Psoas muscle (tissue), 8 donors: Measurements from ENCODE around the gene FTCD. TPM values are rescaled to one million over a fixed set of nuclear protein-coding genes. Genes with fewer than 3 reads are reported as not detected.

ENCODE experiments used
- ATAC-seq, 4 donors: fragments of 200-7000 bp; cut with Tn5 transposase; one replicate each; pipeline ENCODE4 v1.9.1; 2020; ENCODE audit warnings: moderate library complexity in 3 of 4, mild to moderate bottlenecking in 2 of 4
- DNase-seq, 2 donors: peaks; one replicate each; pipeline ENCODE4 v3.0.0-alpha.2; 2020
- H3K27ac ChIP-seq: fragments of 200-600 bp; one replicate; pipeline ENCODE4 v1.8.0; 2022
- H3K27me3 ChIP-seq, 3 donors: fragments of 200-600 bp in 1 of 3; one replicate each; pipeline versions ENCODE4 v1.6.1 to v1.8.0; 2013 to 2022; ENCODE audit warnings: low read length in 2 of 3, mild to moderate bottlenecking in 2 of 3, moderate library complexity in 1 of 3; ENCODE audit not compliant: insufficient read depth in 3 of 3
- H3K36me3 ChIP-seq, 2 donors: fragments of 200-600 bp in 1 of 2; one replicate each; pipeline versions ENCODE4 v1.6.1 to v1.8.0; 2013 to 2022; ENCODE audit warnings: low read depth in 1 of 2, mild to moderate bottlenecking in 1 of 2, moderate library complexity in 1 of 2; ENCODE audit not compliant: insufficient read depth in 1 of 2
- H3K4me1 ChIP-seq: fragments of 200-600 bp; one replicate; pipeline ENCODE4 v1.8.0; 2022
- H3K4me3 ChIP-seq: fragments of 200-600 bp; one replicate; pipeline ENCODE4 v1.8.0; 2022; ENCODE audit warnings: mild to moderate bottlenecking
- H3K9me3 ChIP-seq: fragments of 200-600 bp; one replicate; pipeline ENCODE4 v1.8.0; 2022
- CTCF ChIP-seq: fragments of 200-600 bp; IDR thresholded peaks from one replicate; pipeline ENCODE4 v1.8.0; 2022; ENCODE audit warnings: antibody characterized with exemption
- WGBS, 3 donors: extraction: QIAGEN DNeasy Blood & Tissue Kit; methylation state at CpG; one replicate each; pipeline versions ENCODE4 v1.1.6 to v1.1.7; 2013; 5-methylcytosine and 5-hydroxymethylcytosine counted together
- intact Hi-C, 2 donors: fragments of 100-400 bp; cut with DNase I; formaldehyde crosslinking; loops; one replicate each; pipeline versions ENCODE4 v1.11.0 to v1.14.2; 2022
- polyA plus RNA-seq, 3 donors: library from polyadenylated mRNA; stranded (reverse); fragments of 200-250 nt; gene quantifications; one replicate each; pipeline ENCODE4 v1.2.3, GENCODE V29; 2013
- total RNA-seq, 4 donors: library from RNA; stranded (reverse); fragmentation: NEBNext Ultra II Directional in 2 of 4; extraction: Animal tissue kit (Norgen Biotek cat#: 25700) in 2 of 4; gene quantifications; one replicate each; pipeline versions ENCODE4 v1.2.1 to v1.2.4, GENCODE V29; 2021 to 2023
- donor health status: healthy with polysubstance abuse.
- donor health status: DM: no; HTN: no; CAD: no; lungs with moderate emphysema.
- donor health status: Bipolar disorder and iron deficiency.
- donor health status: healthy.
- donor health status: DM: yes; HTN: yes; CAD: no.
- donor health status: DM: no; HTN: no; CAD: no.
- donor health status: DM: no; HTN: no; CAD: no.
- donor health status: DM: yes; HTN: yes; CAD: no.

Gene FTCD
- total and polyA plus RNA-seq, 7 donors, result 0.03 to 2.0 (median 0.13) TPM; not detected in 3

GRCh38 chr21:46119637-46120271 lies 35.6 kb downstream of the FTCD start:
- WGBS, 3 donors, result 78 to 90% (median 85%) methylated on average over 10 to 14 of the region's 14 CpGs

GRCh38 chr21:46119144-46119636 lies 36.2 kb downstream of the FTCD start:
- TF ChIP-seq CTCF, result no peak
- 92 to 95% (median 94%) methylated on average over 11 to 12 of the region's 12 CpGs for WGBS, 3 donors
- Histone ChIP-seq H3K27me3 (peaks cover 0 to 9% (median 0%) of the 10 kb centered on the region in 3 donors), H3K9me3 (no peaks in the 10 kb centered on the region), H3K4me3 (no peak overlapping the region), H3K27ac (no peak overlapping the region), H3K36me3 (peaks cover 0 to 57% of the 10 kb centered on the region in 2 donors), H3K4me1 (no peaks in the 10 kb centered on the region)
- DNase-seq (peak; percentile 12 to 40), ATAC-seq (no peak)
- intact Hi-C loops, result no loop called here

More at GRCh38 chr21:46119637-46120271, 35.6 kb downstream of the FTCD start:
- Histone ChIP-seq H3K27me3 (peaks cover 0 to 9% (median 0%) of the 10 kb centered on the region in 3 donors), H3K36me3 (peaks cover 0 to 52% of the 10 kb centered on the region in 2 donors), H3K4me1 (no peaks in the 10 kb centered on the region), H3K27ac (no peak overlapping the region), H3K9me3 (no peaks in the 10 kb centered on the region), H3K4me3 (no peak overlapping the region)
- no peak for TF ChIP-seq CTCF
- DNase-seq (peak in 1 of 2 donors; percentile 40), ATAC-seq (no peak)
- intact Hi-C loops, result no loop called here

- H3K27me3 ChIP-seq, result peaks cover 0 to 9% (median 0%) of the 10 kb centered on the region in 3 donors
- H3K36me3 ChIP-seq, result peaks cover 0 to 62% of the 10 kb centered on the region in 2 donors
- H3K9me3 ChIP-seq, result no peaks in the 10 kb centered on the region
- no peak for TF ChIP-seq CTCF
- 91 to 93% (median 92%) methylated on average over 27 of the region's 27 CpGs for WGBS, 3 donors
- peak in 1 of 2 donors; percentile 52 for DNase-seq
- ATAC-seq, result no peak
- no peak overlapping the region for H3K4me3 ChIP-seq
- no peaks in the 10 kb centered on the region for H3K4me1 ChIP-seq
- no peak overlapping the region for H3K27ac ChIP-seq
- intact Hi-C loops, result no loop called here
Observed at GRCh38 chr21:46118316-46119143, 36.8 kb downstream of the FTCD start.

- intact Hi-C loops, result no loop called here
- WGBS, 3 donors, result 81 to 83% (median 81%) methylated on average over 25 to 29 of the region's 29 CpGs
- Histone ChIP-seq H3K9me3 (no peaks in the 10 kb centered on the region), H3K4me1 (no peaks in the 10 kb centered on the region), H3K27me3 (peaks cover 0 to 9% (median 0%) of the 10 kb centered on the region in 3 donors), H3K36me3 (peaks cover 0 to 66% of the 10 kb centered on the region in 2 donors), H3K27ac (no peak overlapping the region), H3K4me3 (no peak overlapping the region)
- DNase-seq, result peak in 1 of 2 donors; percentile 36
- ATAC-seq, result no peak
- no peak for TF ChIP-seq CTCF
Observed at GRCh38 chr21:46117586-46118315, 37.6 kb downstream of the FTCD start.
